ENCODE results near the gene FOXJ1. TPM values are rescaled to one million over a fixed set of nuclear protein-coding genes. Genes with fewer than 3 reads are reported as not detected.

The FOXJ1 gene
- total RNA-seq, 1 donor from 2014 or later, result 2.9 TPM

DNA sequence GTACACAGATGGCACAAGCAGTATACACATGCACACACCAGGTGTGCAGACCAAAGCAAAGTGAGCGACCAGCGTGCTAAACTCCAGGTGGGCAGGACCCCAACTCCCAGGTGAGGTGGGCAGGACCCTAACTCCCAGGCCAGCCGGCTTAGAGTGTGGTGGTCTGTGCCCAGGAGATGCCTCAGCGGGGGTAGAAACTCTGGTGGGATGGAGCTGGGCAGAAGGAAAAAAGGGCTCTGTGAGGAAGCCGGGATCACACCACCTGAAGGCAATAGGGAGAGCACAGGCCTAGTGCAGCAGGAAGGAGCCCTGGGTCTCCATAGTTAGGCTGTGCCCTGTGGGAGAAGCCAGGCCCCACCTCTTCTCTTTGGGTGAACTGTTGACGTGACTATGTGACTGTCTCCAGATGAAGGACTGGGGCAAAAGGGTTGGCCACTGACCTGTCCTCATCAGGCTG is 1.6 kb upstream of the FOXJ1 start:
- H3K27me3 ChIP-seq, result peaks cover 33% of the 10 kb centered on the region
- TF ChIP-seq, protein P1, sequence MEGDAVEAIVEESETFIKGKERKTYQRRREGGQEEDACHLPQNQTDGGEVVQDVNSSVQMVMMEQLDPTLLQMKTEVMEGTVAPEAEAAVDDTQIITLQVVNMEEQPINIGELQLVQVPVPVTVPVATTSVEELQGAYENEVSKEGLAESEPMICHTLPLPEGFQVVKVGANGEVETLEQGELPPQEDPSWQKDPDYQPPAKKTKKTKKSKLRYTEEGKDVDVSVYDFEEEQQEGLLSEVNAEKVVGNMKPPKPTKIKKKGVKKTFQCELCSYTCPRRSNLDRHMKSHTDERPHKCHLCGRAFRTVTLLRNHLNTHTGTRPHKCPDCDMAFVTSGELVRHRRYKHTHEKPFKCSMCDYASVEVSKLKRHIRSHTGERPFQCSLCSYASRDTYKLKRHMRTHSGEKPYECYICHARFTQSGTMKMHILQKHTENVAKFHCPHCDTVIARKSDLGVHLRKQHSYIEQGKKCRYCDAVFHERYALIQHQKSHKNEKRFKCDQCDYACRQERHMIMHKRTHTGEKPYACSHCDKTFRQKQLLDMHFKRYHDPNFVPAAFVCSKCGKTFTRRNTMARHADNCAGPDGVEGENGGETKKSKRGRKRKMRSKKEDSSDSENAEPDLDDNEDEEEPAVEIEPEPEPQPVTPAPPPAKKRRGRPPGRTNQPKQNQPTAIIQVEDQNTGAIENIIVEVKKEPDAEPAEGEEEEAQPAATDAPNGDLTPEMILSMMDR (IDR thresholded peaks at IDR 0.05), result no peak
- no peak overlapping the region for H3K4me3 ChIP-seq
- no peaks in the 10 kb centered on the region for H3K9me3 ChIP-seq
- H3K4me1 ChIP-seq, result peaks cover 51% of the 10 kb centered on the region
- ATAC-seq (no peak), DNase-seq (peak; percentile 46)
- H3K36me3 ChIP-seq, result no peaks in the 10 kb centered on the region
- H3K27ac ChIP-seq, result no peak overlapping the region
- intact Hi-C loops (cut with DNase I), result no loop called here

DNA sequence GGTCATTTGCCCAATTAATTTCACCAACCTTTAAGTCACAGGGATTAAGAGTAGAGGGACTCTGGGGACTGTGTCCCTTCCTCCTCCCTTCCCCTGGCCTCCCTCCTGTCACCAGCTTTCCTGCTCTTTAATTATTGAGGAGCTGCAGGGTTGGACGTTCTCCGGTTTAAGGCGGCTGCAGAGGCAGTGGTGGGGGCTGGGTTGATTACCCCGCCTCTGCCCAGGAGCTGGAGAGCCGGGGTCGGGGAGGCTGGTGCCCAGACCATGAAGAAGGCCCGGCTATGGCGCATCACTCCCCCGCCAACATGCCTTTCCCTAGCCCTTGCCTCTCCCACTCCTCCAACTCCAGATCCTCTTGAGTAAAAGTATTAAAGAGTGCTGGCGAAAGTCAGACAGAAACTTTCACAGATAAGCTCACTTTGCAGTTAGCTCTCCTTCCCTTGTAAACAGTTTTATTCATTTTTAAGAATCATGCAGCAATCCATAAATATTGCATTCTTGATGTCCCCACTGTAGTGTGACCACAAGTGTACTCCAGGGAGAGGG is 1.1 kb upstream of the FOXJ1 start:
- Histone ChIP-seq H3K4me1 (peaks cover 52% of the 10 kb centered on the region), H3K36me3 (no peaks in the 10 kb centered on the region), H3K9me3 (no peaks in the 10 kb centered on the region), H3K4me3 (no peak overlapping the region), H3K27me3 (peaks cover 38% of the 10 kb centered on the region), H3K27ac (no peak overlapping the region)
- no peak for ATAC-seq
- TF ChIP-seq, protein P1 (IDR thresholded peaks at IDR 0.05), result no peak
- intact Hi-C loops (cut with DNase I), result no loop called here
- peak; percentile 43 for DNase-seq

DNA sequence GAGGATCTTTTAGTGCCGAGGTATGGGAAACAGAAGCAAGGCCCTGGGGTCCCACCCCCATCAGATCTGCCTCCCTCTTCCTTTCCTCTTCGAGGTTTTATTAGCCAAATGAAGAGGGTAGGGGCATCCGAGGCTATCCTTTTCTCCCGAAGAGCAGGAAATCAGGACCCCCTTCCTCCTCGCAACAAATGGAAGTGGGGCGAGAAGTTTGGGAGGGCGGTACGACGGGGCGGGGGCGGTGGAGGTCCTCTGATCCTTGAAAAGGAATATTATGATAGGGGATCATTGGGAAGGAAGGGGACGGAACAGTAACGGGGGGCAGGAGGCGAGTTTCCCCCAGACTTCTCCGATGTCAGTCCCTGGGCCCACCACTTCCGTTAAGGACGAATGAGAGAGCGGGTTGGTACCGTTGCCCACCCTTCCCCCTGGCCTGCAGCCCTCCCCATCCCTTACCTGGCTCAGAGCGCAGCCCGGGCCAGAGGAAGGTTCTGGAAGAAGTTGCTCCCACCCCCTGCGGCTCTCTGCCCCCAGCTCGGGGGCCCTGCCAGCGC is 309 bp downstream of the FOXJ1 start:
- DNase-seq (no peak), ATAC-seq (no peak)
- Histone ChIP-seq H3K36me3 (no peaks in the 10 kb centered on the region), H3K27ac (no peak overlapping the region), H3K27me3 (peaks cover 38% of the 10 kb centered on the region), H3K4me3 (peak overlapping the region; percentile 56), H3K9me3 (no peaks in the 10 kb centered on the region), H3K4me1 (peaks cover 44% of the 10 kb centered on the region)
- intact Hi-C loops (cut with DNase I), result no loop called here
- TF ChIP-seq, protein P1 (IDR thresholded peaks at IDR 0.05), result no peak

DNA sequence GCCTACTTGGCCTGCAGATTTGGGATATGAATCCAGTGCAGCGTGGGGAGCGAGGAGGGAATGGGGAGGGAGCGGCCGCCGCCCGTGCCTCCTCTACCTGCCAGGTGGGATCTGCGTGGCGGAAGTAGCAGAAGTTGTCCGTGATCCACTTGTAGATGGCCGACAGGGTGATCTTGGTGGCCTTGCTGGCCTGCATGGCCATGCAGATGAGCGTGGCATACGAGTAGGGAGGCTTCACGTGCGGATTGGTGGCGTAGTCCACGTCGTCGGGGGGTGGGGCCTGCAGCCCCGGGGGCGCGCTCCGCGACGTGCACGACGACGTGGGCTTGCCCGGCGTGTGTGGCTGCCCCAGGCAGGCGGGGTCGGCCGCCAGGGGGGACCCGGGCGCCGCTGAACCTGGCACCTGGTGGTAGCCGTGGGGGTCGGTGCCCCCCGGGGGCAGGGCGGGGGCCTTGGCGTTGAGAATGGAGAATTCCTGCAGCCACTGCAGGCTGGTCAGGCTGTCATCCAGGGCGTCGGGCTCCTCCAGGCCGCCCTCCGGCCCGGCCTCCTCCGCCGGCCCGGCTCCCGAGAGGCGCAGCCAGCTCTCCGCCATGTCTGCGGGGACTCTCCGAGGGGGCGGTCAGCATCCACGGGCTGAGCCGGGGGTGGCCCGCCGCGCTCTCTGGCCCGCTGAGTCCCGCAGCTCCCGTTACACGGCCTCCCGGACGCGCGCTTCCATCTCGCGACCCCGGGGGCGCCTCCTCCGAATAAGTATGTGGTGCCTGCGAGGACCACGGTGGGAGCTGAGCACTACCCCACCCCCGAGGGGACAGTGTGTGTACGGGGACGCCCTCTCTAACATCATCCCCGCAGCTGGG is 1.0 kb downstream of the FOXJ1 start:
- intact Hi-C loops (cut with DNase I), result no loop called here
- Histone ChIP-seq H3K27ac (peak overlapping the region; percentile 55), H3K4me1 (peaks cover 37% of the 10 kb centered on the region), H3K36me3 (no peaks in the 10 kb centered on the region), H3K4me3 (peak overlapping the region; percentile 56), H3K27me3 (peaks cover 38% of the 10 kb centered on the region), H3K9me3 (no peaks in the 10 kb centered on the region)
- ATAC-seq (peak; percentile 75), DNase-seq (peak; percentile 77)
- TF ChIP-seq, protein P1 (IDR thresholded peaks at IDR 0.05), result no peak

DNA sequence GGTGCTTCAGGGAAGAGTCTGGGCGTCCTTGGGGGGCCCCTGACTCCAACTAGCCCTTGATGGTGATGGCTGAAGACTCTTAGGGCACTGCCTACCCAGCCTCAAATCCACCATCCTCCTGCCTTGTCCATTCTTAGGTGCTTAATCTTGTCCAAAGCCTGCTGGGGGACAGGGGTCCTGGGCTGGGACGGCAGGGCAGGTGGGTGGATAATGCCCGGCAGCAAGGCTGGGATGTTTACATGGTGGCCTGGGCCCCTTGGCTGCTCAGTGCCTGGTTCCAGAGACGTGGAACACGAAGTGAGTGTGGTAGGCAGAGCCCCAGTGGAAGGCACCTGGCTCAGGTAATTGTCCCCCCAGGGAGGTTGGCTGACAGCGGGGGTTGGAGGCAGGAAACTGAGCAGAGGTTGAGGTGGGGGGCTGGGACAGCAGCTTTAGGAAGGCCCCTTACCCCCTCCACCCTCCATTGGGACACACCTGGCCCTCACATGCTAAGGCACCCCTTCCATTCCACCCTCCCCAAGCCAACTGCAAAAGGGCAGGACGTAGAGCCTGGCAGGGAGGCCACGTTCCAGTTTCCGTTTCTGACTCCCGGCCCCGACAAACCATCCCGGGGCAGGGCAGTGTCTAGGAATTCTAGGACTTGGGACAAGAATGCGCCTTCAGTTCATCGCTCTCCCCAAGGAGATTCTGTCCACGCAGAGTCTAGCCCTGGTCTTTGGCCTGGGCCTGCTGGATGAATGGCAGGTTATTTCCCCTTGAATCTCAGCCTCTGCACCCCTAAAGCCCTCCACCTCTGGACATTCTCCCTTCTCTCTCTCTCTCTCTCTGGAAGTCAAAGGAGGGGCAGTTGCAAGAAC is 1.9 kb downstream of the FOXJ1 start:
- intact Hi-C loops (cut with DNase I), result no loop called here
- Histone ChIP-seq H3K4me3 (peak overlapping the region; percentile 56), H3K27me3 (peaks cover 38% of the 10 kb centered on the region), H3K9me3 (no peaks in the 10 kb centered on the region), H3K36me3 (no peaks in the 10 kb centered on the region), H3K27ac (peak overlapping the region; percentile 55), H3K4me1 (peaks cover 31% of the 10 kb centered on the region)
- TF ChIP-seq, protein P1 (IDR thresholded peaks at IDR 0.05), result no peak
- ATAC-seq, result no peak
- DNase-seq, result no peak

Data from upper lobe of right lung (tissue), 1 donor.